NCI-H2171 treated with DMSO at 0.1 percent for 48 hours (cell line): Measurements from ENCODE around the gene CFAP221.

Experiments
- DNase-seq: peaks from one replicate; lab custom pipeline; 2025; lab: John Stamatoyannopoulos, UW

CFAP221 gene

GRCh38 chr2:119536707-119537106, 7.5 kb upstream of the CFAP221 start:
- DNase-seq, result no peak

- no peak for DNase-seq
Observed at GRCh38 chr2:119537792-119538191, 6.5 kb upstream of the CFAP221 start.

GRCh38 chr2:119541476-119541875, 2.8 kb upstream of the CFAP221 start:
- DNase-seq, result no peak

- no peak for DNase-seq
Observed at GRCh38 chr2:119544939-119545475, 758 bp downstream of the CFAP221 start.

- DNase-seq, result no peak
Observed at GRCh38 chr2:119545754-119546446, 1.7 kb downstream of the CFAP221 start.

- no peak for DNase-seq
Observed at GRCh38 chr2:119546447-119546767, 2.2 kb downstream of the CFAP221 start.

- no peak for DNase-seq
Observed at GRCh38 chr2:119548516-119549120, 4.4 kb downstream of the CFAP221 start.

- DNase-seq, result no peak
Observed at GRCh38 chr2:119549241-119549640, 5.0 kb downstream of the CFAP221 start.

- no peak for DNase-seq
Observed at GRCh38 chr2:119550346-119550745, 6.1 kb downstream of the CFAP221 start.

GRCh38 chr2:119550856-119551255, 6.6 kb downstream of the CFAP221 start:
- DNase-seq, result no peak

- DNase-seq, result no peak
Observed at GRCh38 chr2:119552902-119553301, 8.7 kb downstream of the CFAP221 start.

- DNase-seq, result no peak
Observed at GRCh38 chr2:119553687-119554344, 9.6 kb downstream of the CFAP221 start.

GRCh38 chr2:119565481-119565880, 21.2 kb downstream of the CFAP221 start:
- no peak for DNase-seq

- DNase-seq, result no peak
Observed at GRCh38 chr2:119567292-119567691, 23.0 kb downstream of the CFAP221 start.

- no peak for DNase-seq
Observed at GRCh38 chr2:119574108-119574815, 30.0 kb downstream of the CFAP221 start.

GRCh38 chr2:119574864-119575263, 30.6 kb downstream of the CFAP221 start:
- no peak for DNase-seq

- DNase-seq, result no peak
Observed at GRCh38 chr2:119575439-119575838, 31.2 kb downstream of the CFAP221 start.

GRCh38 chr2:119579424-119580295, 35.4 kb downstream of the CFAP221 start:
- no peak for DNase-seq

- no peak for DNase-seq
Observed at GRCh38 chr2:119580550-119581072, 36.4 kb downstream of the CFAP221 start.

- DNase-seq, result no peak
Observed at GRCh38 chr2:119583291-119583690, 39.0 kb downstream of the CFAP221 start.

- no peak for DNase-seq
Observed at GRCh38 chr2:119584469-119584868, 40.2 kb downstream of the CFAP221 start.
